PC-3 (cell line): ENCODE results near the gene FOXP1. TPM values are rescaled to one million over a fixed set of nuclear protein-coding genes. Genes with fewer than 3 reads are reported as not detected.

ENCODE experiments used
- ATAC-seq: fragments of 200-7000 bp; cut with Tn5 transposase; 2 replicates; pipeline ENCODE4 v1.9.1; 2020; ENCODE audit warnings: mild to moderate bottlenecking, moderate library complexity
- BruUV-seq: library from RNA; stranded (reverse); fragments of 400-500 nt; replicated peaks from 2 replicates; lab custom pipeline; 2021; lab: Mats Ljungman, UMichigan
- CTCF ChIA-PET: fragments of 300-600 bp; sonication (Branson Sonifier 250); formaldehyde crosslinking; loops from one replicate; lab custom pipeline; 2022; ENCODE audit warnings: antibody characterized with exemption; lab: Charles Lee
- POLR2A ChIA-PET: fragments of 300-600 bp; sonication (Branson Sonifier 250); formaldehyde crosslinking; loops from one replicate; lab custom pipeline; 2022; ENCODE audit warnings: antibody characterized with exemption; ENCODE audit not compliant: unreplicated experiment; lab: Charles Lee
- DNase-seq: peaks from one replicate; pipeline ENCODE4 v3.0.0-alpha.2; 2015
- H2AFZ ChIP-seq: fragments of 300-600 bp; sonication (generic); 2 replicates; pipeline ENCODE4 v1.6.0; 2016; ENCODE audit warnings: antibody characterized with exemption, low read length
- H3F3A ChIP-seq: fragments of 300-600 bp; sonication (generic); one replicate; pipeline ENCODE4 v1.6.0; 2017; ENCODE audit warnings: antibody characterized with exemption, low read length, control low read depth, mild to moderate bottlenecking; ENCODE audit not compliant: unreplicated experiment
- H3K27ac ChIP-seq: fragments of 300-600 bp; sonication (generic); 2 replicates; pipeline ENCODE4 v1.5.1; 2016; ENCODE audit warnings: mild to moderate bottlenecking, low read length
- H3K27me3 ChIP-seq: fragments of 300-600 bp; sonication (generic); 2 replicates; pipeline ENCODE4 v1.6.1; 2016; ENCODE audit warnings: low read length, mixed read lengths
- H3K36me3 ChIP-seq: fragments of 300-600 bp; sonication (generic); 2 replicates; pipeline ENCODE4 v1.6.1; 2016; ENCODE audit warnings: low read depth, mixed run types, low read length, mixed read lengths
- H3K4me1 ChIP-seq: fragments of 300-600 bp; sonication (generic); 2 replicates; pipeline ENCODE4 v1.5.1; 2016; ENCODE audit warnings: low read length; ENCODE audit not compliant: insufficient read depth
- H3K4me2 ChIP-seq: fragments of 300-600 bp; sonication (generic); 2 replicates; pipeline ENCODE4 v1.6.0; 2016; ENCODE audit warnings: low read length
- H3K4me3 ChIP-seq: fragments of 300-600 bp; sonication (generic); 2 replicates; pipeline ENCODE4 v1.5.1; 2016; ENCODE audit warnings: mild to moderate bottlenecking, low read length, mixed read lengths
- H3K79me2 ChIP-seq: fragments of 300-600 bp; sonication (generic); 2 replicates; pipeline ENCODE4 v1.6.1; 2017; ENCODE audit warnings: low read length, mixed read lengths
- H3K9ac ChIP-seq: fragments of 300-600 bp; sonication (generic); 2 replicates; pipeline ENCODE4 v1.6.0; 2016; ENCODE audit warnings: mild to moderate bottlenecking, low read length
- H3K9me2 ChIP-seq: fragments of 300-600 bp; sonication (generic); replicated peaks from 2 replicates; pipeline ENCODE4 v1.6.1; 2016; ENCODE audit warnings: mixed run types, low read length, mixed read lengths
- H3K9me3 ChIP-seq: fragments of 300-600 bp; sonication (generic); 2 replicates; pipeline ENCODE4 v1.6.1; 2016; ENCODE audit warnings: low read length, mixed read lengths
- H4K20me1 ChIP-seq: fragments of 300-600 bp; sonication (generic); 2 replicates; pipeline ENCODE4 v1.6.1; 2016; ENCODE audit warnings: low read length, mixed read lengths
- EZH2 ChIP-seq: fragments of 300-600 bp; sonication (generic); IDR thresholded peaks from one replicate; pipeline ENCODE4 v1.6.1; 2017; ENCODE audit warnings: antibody characterized with exemption, mild to moderate bottlenecking, low read length; ENCODE audit not compliant: unreplicated experiment
- EZH2phosphoT487 ChIP-seq: fragments of 300-600 bp; sonication (generic); IDR thresholded peaks from 2 replicates; pipeline ENCODE4 v1.6.1; 2018; ENCODE audit warnings: mild to moderate bottlenecking, antibody characterized with exemption, low read length, borderline replicate concordance
- intact Hi-C: fragments of 100-400 bp; cut with micrococcal nuclease; formaldehyde crosslinking; loops from 2 replicates; pipeline ENCODE4 v1.9.0; 2023
- total RNA-seq: library from RNA; depleted of rRNA; stranded (reverse); fragments of >200 nt; gene quantifications from 2 replicates; pipeline ENCODE4 v1.2.3, GENCODE V29; 2014
- TF ChIP-seq, protein P1 (sequence below): fragments of 300-600 bp; sonication (generic); conservative IDR thresholded peaks from 2 replicates; pipeline ENCODE4 v1.5.1; 2017; ENCODE audit warnings: antibody characterized with exemption, low read depth, mild to moderate bottlenecking, low read length

Gene FOXP1
- total RNA-seq, 1 experiment from 2014 or later: 35.3 TPM

DNA sequence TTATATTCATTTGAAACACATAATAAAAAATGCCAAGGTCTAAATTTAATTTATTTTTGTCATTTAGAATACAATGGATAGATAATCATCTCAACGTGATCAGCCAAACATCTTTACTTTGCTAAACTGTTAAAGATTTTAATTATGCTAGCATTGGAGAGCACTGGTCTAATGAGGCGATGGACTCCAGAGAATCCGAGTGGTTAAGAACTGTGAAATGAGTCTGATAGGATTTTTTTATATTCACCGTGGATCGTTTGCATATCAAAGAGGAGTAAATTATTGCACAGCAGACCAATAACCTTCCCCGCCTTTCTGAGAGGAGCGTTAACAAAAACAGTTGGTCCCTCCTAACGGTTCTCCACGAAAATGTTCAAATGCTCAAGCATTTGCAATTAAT is 540.8 kb downstream of the FOXP1 start:
- H3K9me3 ChIP-seq: no peaks in the 10 kb centered on the region
- DNase-seq (no peak), ATAC-seq (no peak)
- no peaks in the 10 kb centered on the region for H3K27me3 ChIP-seq
- BruUV-seq: no TSS peak
- no peaks in the 10 kb centered on the region for H3F3A ChIP-seq
- H3K4me3 ChIP-seq: no peak overlapping the region
- POLR2A ChIA-PET: no interaction called here
- no peak overlapping the region for H3K9ac ChIP-seq
- TF ChIP-seq, protein P1, sequence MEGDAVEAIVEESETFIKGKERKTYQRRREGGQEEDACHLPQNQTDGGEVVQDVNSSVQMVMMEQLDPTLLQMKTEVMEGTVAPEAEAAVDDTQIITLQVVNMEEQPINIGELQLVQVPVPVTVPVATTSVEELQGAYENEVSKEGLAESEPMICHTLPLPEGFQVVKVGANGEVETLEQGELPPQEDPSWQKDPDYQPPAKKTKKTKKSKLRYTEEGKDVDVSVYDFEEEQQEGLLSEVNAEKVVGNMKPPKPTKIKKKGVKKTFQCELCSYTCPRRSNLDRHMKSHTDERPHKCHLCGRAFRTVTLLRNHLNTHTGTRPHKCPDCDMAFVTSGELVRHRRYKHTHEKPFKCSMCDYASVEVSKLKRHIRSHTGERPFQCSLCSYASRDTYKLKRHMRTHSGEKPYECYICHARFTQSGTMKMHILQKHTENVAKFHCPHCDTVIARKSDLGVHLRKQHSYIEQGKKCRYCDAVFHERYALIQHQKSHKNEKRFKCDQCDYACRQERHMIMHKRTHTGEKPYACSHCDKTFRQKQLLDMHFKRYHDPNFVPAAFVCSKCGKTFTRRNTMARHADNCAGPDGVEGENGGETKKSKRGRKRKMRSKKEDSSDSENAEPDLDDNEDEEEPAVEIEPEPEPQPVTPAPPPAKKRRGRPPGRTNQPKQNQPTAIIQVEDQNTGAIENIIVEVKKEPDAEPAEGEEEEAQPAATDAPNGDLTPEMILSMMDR: no peak
- no peak for TF ChIP-seq EZH2phosphoT487
- TF ChIP-seq EZH2: no peak
- no peak overlapping the region for H2AFZ ChIP-seq
- CTCF ChIA-PET: no interaction called here
- 0 out of 2 replicates have a peak, but pooled peaks cover 4% of the 10 kb centered on the region for H3K79me2 ChIP-seq
- no peak overlapping the region for H3K4me2 ChIP-seq
- H3K27ac ChIP-seq: no peak overlapping the region
- no peaks in the 10 kb centered on the region for H3K9me2 ChIP-seq
- peaks cover 55% of the 10 kb centered on the region for H3K36me3 ChIP-seq
- no peaks in the 10 kb centered on the region for H4K20me1 ChIP-seq
- intact Hi-C loops: no loop called here
- 0 out of 2 replicates have a peak, but pooled peaks cover under 1% of the 10 kb centered on the region for H3K4me1 ChIP-seq

- Histone ChIP-seq H3K4me1 (peaks cover 1% of the 10 kb centered on the region), H3K27me3 (no peaks in the 10 kb centered on the region), H3K9me2 (no peaks in the 10 kb centered on the region), H4K20me1 (no peaks in the 10 kb centered on the region), H3K4me3 (no peak overlapping the region), H3F3A (no peaks in the 10 kb centered on the region), H3K79me2 (no peaks in the 10 kb centered on the region), H3K9ac (no peak overlapping the region), H3K27ac (no peak overlapping the region), H3K9me3 (no peaks in the 10 kb centered on the region), H3K36me3 (peaks cover 46% of the 10 kb centered on the region), H3K4me2 (no peak overlapping the region), H2AFZ (no peak overlapping the region)
- TF ChIP-seq EZH2phosphoT487 (no peak), EZH2 (no peak)
- TF ChIP-seq, protein P1: no peak
- intact Hi-C loops: no loop called here
- ATAC-seq: no peak
- CTCF ChIA-PET: no interaction called here
- no TSS peak for BruUV-seq
- no peak for DNase-seq
- POLR2A ChIA-PET: interaction anchor here (0.6 kb wide), 1 partner anchor 64 kb away, joined by 6 read pairs; no protein-coding TSS in a partner anchor
These were observed 542.2 kb downstream of the FOXP1 start for GRCh38 chr3:71041371-71041770.

- Histone ChIP-seq H3F3A (no peaks in the 10 kb centered on the region), H3K4me2 (no peak overlapping the region), H3K9me3 (no peaks in the 10 kb centered on the region), H2AFZ (no peak overlapping the region), H3K27ac (no peak overlapping the region), H3K27me3 (no peaks in the 10 kb centered on the region), H3K9me2 (no peaks in the 10 kb centered on the region), H4K20me1 (no peaks in the 10 kb centered on the region), H3K9ac (no peak overlapping the region), H3K79me2 (peaks cover 6% of the 10 kb centered on the region; the same call in 1 of the 2 replicates), H3K4me3 (no peak overlapping the region), H3K36me3 (peaks cover 29% of the 10 kb centered on the region), H3K4me1 (peaks cover 20% of the 10 kb centered on the region)
- ChIA-PET POLR2A (interaction anchor here (0.6 kb wide), 1 partner anchor 530 kb away, joined by 3 read pairs; no protein-coding TSS in a partner anchor), CTCF (no interaction called here)
- no peak for ATAC-seq
- no TSS peak for BruUV-seq
- TF ChIP-seq EZH2: no peak
- TF ChIP-seq EZH2phosphoT487: no peak
- TF ChIP-seq, protein P1: no peak
- intact Hi-C loops: loop anchor here (5.0 kb wide), 1 partner anchor 493 kb away; no protein-coding TSS in a partner anchor
- no peak for DNase-seq
These were observed 544.2 kb downstream of the FOXP1 start for GRCh38 chr3:71039332-71039731.
